ENCODE data around the gene MPIG6B.
A peak's percentile ranks its signal among the peaks of the same experiment; 100 is the strongest.

Gene MPIG6B

DNA sequence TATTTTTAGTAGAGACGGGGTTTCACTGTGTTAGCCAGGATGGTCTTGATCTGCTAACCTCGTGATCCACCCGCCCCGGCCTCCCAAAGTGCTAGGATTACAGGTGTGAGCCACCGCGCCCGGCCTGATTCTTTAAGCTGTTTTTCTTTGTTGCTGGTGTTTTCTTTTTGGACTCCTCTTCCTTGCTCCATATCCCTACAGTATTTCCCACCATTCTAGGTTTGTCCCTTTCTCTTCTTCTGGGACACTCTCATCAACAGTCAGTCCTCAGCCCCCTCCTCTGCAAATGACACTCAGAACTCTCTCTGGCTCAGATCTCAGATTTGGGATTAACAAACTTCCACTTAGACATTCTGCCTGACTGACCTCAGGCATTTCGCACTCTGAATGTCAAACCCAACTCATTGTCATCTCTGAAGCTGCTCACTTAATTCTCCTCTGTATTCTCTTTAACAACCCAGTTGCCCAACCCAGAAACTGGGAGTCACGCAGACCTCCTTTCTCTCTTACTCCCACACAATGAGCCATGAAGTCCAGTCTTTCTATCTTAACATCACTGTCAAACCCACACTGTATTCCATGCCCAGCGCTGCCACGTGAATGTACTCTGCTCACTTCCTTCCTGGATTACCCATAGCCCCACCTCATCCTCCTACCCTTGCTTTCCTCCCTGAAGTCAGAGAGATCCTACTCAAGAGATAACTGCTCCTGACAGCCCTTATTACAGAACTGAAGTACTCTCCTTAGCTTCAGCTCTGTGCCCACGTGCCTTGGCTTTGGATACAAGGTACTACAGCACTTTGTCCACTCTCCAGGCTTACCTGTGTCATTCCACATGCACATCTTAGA lies 2.6 kb downstream of the MPIG6B start:
- Histone ChIP-seq H3K27ac (ENCODE audit: low read depth, low read length, poor library complexity, severe bottlenecking) (no peak overlapping the region), H2AFZ (ENCODE audit: low read length) (no peak overlapping the region), H3K79me2 (ENCODE audit: insufficient read depth, low read length) (no peaks in the 10 kb centered on the region), H3K27me3 (ENCODE audit: insufficient read depth, low read length) (0 out of 2 replicates have a peak, but pooled peaks cover under 1% of the 10 kb centered on the region), H3K9me2 (ENCODE audit: low read depth, low read length) (no peaks in the 10 kb centered on the region), H3K4me1 (ENCODE audit: insufficient read depth, low read length, severe bottlenecking) (peaks cover 35% of the 10 kb centered on the region), H4K20me1 (ENCODE audit: insufficient read depth, low read length) (no peaks in the 10 kb centered on the region), H3K4me3 (ENCODE audit: low read depth, low read length, poor library complexity, severe bottlenecking) (no peak overlapping the region), H3K36me3 (ENCODE audit: insufficient read depth, low read length) (peaks cover 13% of the 10 kb centered on the region), H3F3A (ENCODE audit: insufficient read depth, low read length) (peaks cover 11% of the 10 kb centered on the region), H3K9me3 (ENCODE audit: low read length) (no peaks in the 10 kb centered on the region), H3K4me2 (ENCODE audit: low read length) (no peak overlapping the region), H3K9ac (ENCODE audit: low read length) (no peak overlapping the region)
- TF ChIP-seq CTCF (IDR thresholded peaks at IDR 0.05; ENCODE audit: low read length) (no peak), EZH2 (IDR thresholded peaks at IDR 0.05; ENCODE audit: borderline replicate concordance, low read length) (no peak)

DNA sequence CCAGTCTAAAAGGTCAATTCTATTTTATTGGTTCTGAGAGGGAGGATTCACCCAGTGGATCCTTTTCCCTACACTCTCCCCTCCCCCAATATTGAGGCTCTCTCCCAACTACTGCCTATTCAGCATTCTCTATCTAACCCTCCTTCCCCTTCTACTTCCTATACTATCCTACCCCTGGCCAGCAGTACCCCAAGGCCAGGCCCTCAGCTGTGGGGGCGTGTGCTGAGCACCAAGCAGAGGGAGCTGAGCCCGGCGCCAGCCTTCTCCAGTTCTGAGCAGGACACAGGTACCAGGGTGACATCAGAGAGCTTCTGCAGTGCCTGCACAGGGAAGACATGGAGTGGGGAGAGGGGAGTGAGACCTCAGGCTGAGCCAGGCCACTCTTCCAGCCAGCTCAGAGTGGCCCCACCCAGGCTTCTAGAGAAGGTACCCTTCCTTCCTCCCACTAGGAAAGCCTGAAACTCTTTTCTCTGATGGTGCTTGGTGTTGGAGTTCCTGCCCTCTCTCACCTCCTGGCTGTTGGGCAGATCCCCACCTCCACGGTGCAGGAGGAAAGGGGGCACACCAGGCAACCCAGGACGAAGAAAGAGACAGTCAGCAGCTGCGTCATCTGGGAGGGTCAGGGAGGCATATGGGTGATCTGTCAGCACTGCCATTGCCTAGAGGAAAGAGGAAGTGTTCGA lies 4.0 kb downstream of the MPIG6B start:
- no peaks in the 10 kb centered on the region for H3K27me3 ChIP-seq (ENCODE audit: insufficient read depth, low read length)
- H3K79me2 ChIP-seq (ENCODE audit: insufficient read depth, low read length): no peaks in the 10 kb centered on the region
- H3K4me3 ChIP-seq (ENCODE audit: low read depth, low read length, poor library complexity, severe bottlenecking): peak overlapping the region; percentile 1
- peak overlapping the region; percentile 93 for H3K27ac ChIP-seq (ENCODE audit: low read depth, low read length, poor library complexity, severe bottlenecking)
- H3K36me3 ChIP-seq (ENCODE audit: insufficient read depth, low read length): peaks cover 25% of the 10 kb centered on the region
- TF ChIP-seq EZH2 (IDR thresholded peaks at IDR 0.05; ENCODE audit: borderline replicate concordance, low read length) (no peak), CTCF (IDR thresholded peaks at IDR 0.05; ENCODE audit: low read length) (no peak)
- H2AFZ ChIP-seq (ENCODE audit: low read length): no peak overlapping the region
- no peaks in the 10 kb centered on the region for H4K20me1 ChIP-seq (ENCODE audit: insufficient read depth, low read length)
- H3K4me2 ChIP-seq (ENCODE audit: low read length): peak overlapping the region; percentile 42
- no peaks in the 10 kb centered on the region for H3K9me3 ChIP-seq (ENCODE audit: low read length)
- H3K9ac ChIP-seq (ENCODE audit: low read length): peak overlapping the region; percentile 32; the same call in 1 of the 2 replicates
- H3K4me1 ChIP-seq (ENCODE audit: insufficient read depth, low read length, severe bottlenecking): peaks cover 35% of the 10 kb centered on the region
- H3F3A ChIP-seq (ENCODE audit: insufficient read depth, low read length): peaks cover 13% of the 10 kb centered on the region
- H3K9me2 ChIP-seq (ENCODE audit: low read depth, low read length): no peaks in the 10 kb centered on the region

DNA sequence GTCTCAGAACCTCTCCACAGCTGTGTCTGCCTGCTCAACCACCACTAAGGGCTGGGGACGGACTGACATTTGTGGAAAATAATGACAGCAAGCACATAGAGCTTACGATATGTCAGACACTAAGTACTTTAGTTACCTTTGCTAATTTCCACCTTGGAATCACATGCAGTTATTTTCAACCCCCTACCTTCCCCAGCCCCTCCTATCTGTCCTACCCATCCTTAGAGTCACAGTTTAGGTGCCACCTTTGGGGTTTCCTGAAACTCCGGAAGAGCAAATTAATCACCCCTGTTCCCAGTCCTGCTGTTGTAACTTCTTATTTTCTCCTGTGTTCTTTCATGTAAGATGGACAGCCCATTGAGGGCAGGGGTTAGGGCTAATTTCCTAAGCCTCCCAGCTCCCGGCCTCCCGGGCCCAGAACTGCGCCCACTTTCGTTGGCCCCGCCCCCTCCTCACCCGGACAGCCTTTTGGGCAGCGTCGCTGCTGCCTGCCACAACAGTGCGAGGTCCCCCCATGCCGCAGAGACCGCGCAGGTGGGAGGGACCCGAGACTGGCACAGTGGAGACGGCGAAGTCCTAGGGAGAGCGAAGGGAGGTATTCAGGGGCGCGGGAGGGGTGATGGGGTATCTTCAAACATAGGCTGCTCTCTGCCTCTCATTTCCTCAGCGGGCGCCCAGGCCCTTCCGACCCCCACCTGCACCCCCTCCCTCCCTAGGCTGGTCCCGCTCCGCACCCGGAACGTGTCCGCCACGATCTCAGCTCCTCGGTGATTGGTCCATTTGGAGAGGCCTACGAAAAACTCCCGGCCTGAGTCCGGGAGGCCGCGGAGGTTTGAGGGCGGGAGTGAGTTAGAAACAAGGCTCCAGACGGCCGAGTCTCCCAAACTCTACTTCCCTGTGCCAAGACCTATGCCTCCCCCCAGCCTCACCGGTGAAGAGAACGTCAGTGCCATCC lies 4.8 kb downstream of the MPIG6B start:
- Histone ChIP-seq H3K79me2 (ENCODE audit: insufficient read depth, low read length) (no peaks in the 10 kb centered on the region), H3K9ac (ENCODE audit: low read length) (peak overlapping the region; percentile 33; the same call in 1 of the 2 replicates), H3K9me2 (ENCODE audit: low read depth, low read length) (no peaks in the 10 kb centered on the region), H2AFZ (ENCODE audit: low read length) (no peak overlapping the region), H3K9me3 (ENCODE audit: low read length) (no peaks in the 10 kb centered on the region), H3K4me2 (ENCODE audit: low read length) (peak overlapping the region; percentile 42; the same call in 1 of the 2 replicates), H3K4me1 (ENCODE audit: insufficient read depth, low read length, severe bottlenecking) (peaks cover 35% of the 10 kb centered on the region), H4K20me1 (ENCODE audit: insufficient read depth, low read length) (no peaks in the 10 kb centered on the region), H3F3A (ENCODE audit: insufficient read depth, low read length) (peaks cover 13% of the 10 kb centered on the region), H3K36me3 (ENCODE audit: insufficient read depth, low read length) (peaks cover 30% of the 10 kb centered on the region), H3K27me3 (ENCODE audit: insufficient read depth, low read length) (no peaks in the 10 kb centered on the region), H3K27ac (ENCODE audit: low read depth, low read length, poor library complexity, severe bottlenecking) (peak overlapping the region; percentile 93), H3K4me3 (ENCODE audit: low read depth, low read length, poor library complexity, severe bottlenecking) (peak overlapping the region; percentile 7)
- TF ChIP-seq EZH2 (IDR thresholded peaks at IDR 0.05; ENCODE audit: borderline replicate concordance, low read length) (no peak), CTCF (IDR thresholded peaks at IDR 0.05; ENCODE audit: low read length) (no peak)
